HUES6 (cell line): Measurements from ENCODE around the gene ASIC1.

Experiments
- H3K27ac ChIP-seq: 2 replicates; pipeline ENCODE4 v1.7.0; 2013; ENCODE audit warnings: low read depth, mild to moderate bottlenecking, low read length, inconsistent platforms
- H3K27me3 ChIP-seq: 2 replicates; pipeline ENCODE4 v1.6.1; 2013; ENCODE audit warnings: low read length; ENCODE audit not compliant: control insufficient read depth, insufficient read depth
- H3K36me3 ChIP-seq: 2 replicates; pipeline ENCODE4 v1.6.1; 2013; ENCODE audit warnings: low read length; ENCODE audit not compliant: control insufficient read depth, insufficient read depth
- H3K4me1 ChIP-seq: 2 replicates; pipeline ENCODE4 v1.6.1; 2013; ENCODE audit warnings: low read length; ENCODE audit not compliant: control insufficient read depth, insufficient read depth
- H3K4me3 ChIP-seq: 2 replicates; pipeline ENCODE4 v1.5.1; 2013; ENCODE audit warnings: low read depth, low read length
- H3K9ac ChIP-seq: one replicate; pipeline ENCODE4 v1.6.1; 2013; ENCODE audit warnings: mild to moderate bottlenecking, low read length
- H3K9me3 ChIP-seq: 2 replicates; pipeline ENCODE4 v1.6.1; 2013; ENCODE audit warnings: low read depth, low read length; ENCODE audit not compliant: control insufficient read depth, insufficient read depth

The ASIC1 gene

DNA sequence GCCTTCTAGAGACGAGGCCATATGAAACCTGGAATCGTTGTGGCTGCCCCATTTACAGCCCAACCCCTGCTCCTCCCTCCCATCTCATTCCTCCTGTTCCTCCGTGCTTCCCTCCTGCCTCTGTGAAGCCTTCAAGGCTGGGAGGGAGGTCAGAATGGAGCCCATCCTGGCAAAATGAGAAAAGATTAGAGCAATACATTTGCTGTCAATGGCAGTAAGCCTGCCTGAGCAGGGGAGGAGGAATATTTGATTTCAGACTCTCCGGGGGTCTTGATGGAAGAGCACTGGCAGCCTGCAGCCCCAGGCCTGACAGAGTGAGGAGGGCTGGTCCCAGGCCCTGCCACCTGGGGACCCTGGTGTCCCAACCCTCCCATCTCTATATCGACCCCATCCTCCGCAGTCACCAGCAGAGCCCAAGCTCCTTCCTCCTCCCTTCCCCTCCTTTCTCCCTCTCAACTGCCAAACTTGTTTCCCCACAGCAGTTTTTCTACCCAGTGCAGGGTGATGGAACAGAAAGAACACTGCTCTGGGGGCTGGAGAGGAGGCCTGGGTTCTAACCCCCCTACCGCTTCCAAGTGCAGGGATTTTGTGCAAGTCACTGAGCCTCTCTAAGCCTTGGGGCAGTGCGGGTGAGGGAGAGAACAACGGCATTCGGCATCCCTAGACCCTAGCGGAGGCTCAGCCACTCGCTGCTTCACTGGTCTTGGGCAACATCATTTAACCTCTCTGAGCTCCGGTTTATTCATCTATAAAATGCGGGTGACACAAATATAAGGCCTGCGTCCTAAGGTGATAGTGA, 16.1 kb upstream of the ASIC1 start:
- Histone ChIP-seq H3K27ac (no peak overlapping the region), H3K36me3 (no peaks in the 10 kb centered on the region), H3K27me3 (peaks cover 44% of the 10 kb centered on the region)

DNA sequence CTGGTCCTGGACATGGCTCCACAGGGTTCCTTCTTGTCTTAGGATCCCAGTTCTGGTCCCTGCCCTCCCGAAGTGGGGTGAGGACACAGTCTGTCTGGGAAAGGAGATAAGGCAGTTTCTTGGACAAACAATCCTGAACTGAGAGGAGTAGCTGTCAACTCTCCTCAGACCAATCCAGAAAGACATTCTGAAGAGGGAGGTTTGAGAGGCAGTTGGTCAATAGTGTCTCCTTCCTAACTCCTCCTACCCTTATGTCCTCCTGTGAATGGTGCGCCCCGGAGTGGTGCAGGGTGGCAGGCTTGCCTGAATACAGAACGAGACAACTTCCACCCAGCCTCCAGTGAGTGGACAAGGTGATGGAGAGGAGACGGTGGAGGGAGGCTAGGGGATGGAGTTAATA, 15.4 kb upstream of the ASIC1 start:
- H3K9me3 ChIP-seq = no peaks in the 10 kb centered on the region
- no peaks in the 10 kb centered on the region for H3K36me3 ChIP-seq
- no peak overlapping the region for H3K4me3 ChIP-seq

More for the DNA sequence above, 16.1 kb upstream of the ASIC1 start:
- H3K9ac ChIP-seq = no peak overlapping the region
- no peaks in the 10 kb centered on the region for H3K9me3 ChIP-seq
- H3K4me3 ChIP-seq = no peak overlapping the region
- H3K4me1 ChIP-seq = peaks cover 7% of the 10 kb centered on the region; the same call in 1 of the 2 replicates

DNA sequence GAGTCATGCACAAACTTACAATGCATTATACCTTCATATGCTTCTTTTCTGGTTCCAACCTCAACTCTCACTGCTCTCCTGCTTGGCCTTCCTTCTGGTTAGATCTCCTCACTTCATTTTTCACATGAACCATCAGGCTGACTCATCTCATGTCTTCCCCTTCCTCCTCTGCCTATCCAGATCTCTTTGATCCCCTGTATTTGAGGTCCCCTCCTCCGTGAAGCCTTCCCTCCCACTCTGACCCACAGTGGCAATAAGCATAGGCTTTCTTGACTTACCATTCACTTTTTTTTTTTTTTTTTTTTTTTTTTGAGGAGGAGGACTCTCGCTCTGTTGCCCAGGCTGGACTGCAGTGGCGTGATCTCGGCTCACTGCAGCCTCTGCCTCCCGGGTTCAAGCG, 14.7 kb upstream of the ASIC1 start:
- no peaks in the 10 kb centered on the region for H3K36me3 ChIP-seq
- H3K4me3 ChIP-seq = no peak overlapping the region

More for the DNA sequence above, 15.4 kb upstream of the ASIC1 start:
- Histone ChIP-seq H3K4me1 (peaks cover 7% of the 10 kb centered on the region; the same call in 1 of the 2 replicates), H3K27ac (no peak overlapping the region), H3K27me3 (peaks cover 47% of the 10 kb centered on the region), H3K9ac (no peak overlapping the region)

DNA sequence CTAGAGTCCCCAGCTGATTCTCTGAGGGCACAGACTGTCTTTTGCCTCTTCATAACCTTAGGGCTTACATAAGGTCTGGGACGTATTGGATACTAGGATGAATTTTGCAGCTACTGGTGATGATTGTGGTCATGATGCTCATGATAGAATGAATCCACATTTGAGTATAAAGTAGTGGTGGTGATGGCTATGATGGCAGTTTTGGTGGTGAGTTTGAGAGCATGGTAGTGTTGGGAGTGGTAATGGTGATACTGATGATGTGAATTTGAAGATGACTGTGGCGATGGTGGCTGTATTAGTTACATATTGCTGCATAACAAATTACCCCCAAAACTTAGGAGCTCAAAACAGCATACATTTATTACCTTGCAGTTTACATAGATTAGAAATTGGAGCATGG, 14.1 kb upstream of the ASIC1 start:
- Histone ChIP-seq H3K4me3 (no peak overlapping the region), H3K27ac (no peak overlapping the region), H3K27me3 (peaks cover 60% of the 10 kb centered on the region), H3K36me3 (no peaks in the 10 kb centered on the region), H3K9me3 (no peaks in the 10 kb centered on the region), H3K9ac (no peak overlapping the region), H3K4me1 (peaks cover 7% of the 10 kb centered on the region; the same call in 1 of the 2 replicates)

More for the DNA sequence above, 14.7 kb upstream of the ASIC1 start:
- Histone ChIP-seq H3K27ac (no peak overlapping the region), H3K27me3 (peaks cover 55% of the 10 kb centered on the region), H3K9ac (no peak overlapping the region), H3K4me1 (peaks cover 7% of the 10 kb centered on the region; the same call in 1 of the 2 replicates), H3K9me3 (no peaks in the 10 kb centered on the region)

DNA sequence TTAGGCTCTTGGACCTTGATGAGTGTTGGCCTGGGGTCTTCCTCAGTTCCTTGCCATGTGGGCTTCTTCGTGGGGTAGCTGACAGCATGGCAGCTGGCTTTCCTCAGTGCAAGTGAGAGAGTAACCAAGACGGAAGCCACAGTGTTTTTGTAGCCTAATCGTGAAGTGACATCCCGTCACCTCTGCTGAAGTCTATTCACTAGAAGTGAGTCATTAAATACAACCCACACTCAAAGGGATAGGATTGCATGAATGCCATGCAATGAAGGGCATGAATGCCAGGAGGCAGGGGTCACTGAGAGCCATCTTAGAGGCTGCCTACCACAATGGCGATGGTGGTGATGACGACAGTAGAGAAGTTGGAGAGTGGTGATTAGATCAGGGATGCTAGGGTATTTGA, 13.5 kb upstream of the ASIC1 start:
- H3K4me3 ChIP-seq = no peak overlapping the region
- H3K9ac ChIP-seq = no peak overlapping the region
- no peaks in the 10 kb centered on the region for H3K9me3 ChIP-seq
- no peak overlapping the region for H3K27ac ChIP-seq
- H3K36me3 ChIP-seq = no peaks in the 10 kb centered on the region
- H3K27me3 ChIP-seq = peaks cover 66% of the 10 kb centered on the region
- H3K4me1 ChIP-seq = peaks cover 7% of the 10 kb centered on the region; the same call in 1 of the 2 replicates

DNA sequence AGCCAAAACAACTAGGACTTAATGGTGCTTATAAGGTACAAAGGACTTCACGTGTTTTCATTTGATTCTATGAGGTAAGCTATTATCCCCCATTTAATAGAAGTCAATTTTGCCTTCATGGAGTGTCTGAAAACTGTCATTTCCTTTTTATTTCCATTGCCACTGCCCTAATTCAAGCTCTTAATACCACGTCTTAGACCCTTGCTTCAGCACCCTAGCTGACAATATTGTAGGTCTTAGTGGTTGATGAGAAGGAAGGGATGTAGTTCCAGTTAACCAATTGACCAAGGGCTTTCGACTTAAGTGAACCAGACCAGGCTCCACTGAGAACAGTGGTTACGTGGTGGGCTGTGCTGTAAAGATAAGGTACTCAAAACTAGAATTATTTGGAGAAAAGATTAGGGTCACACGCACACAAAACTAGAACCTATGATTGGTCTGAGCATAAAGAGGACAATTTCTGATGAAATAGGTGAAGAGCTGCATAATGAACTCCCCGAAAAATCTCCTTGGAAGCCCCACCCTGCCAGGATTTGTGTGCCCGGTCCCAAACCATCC, 9.6 kb upstream of the ASIC1 start:
- Histone ChIP-seq H3K27me3 (peaks cover 73% of the 10 kb centered on the region), H3K4me3 (no peak overlapping the region), H3K36me3 (no peaks in the 10 kb centered on the region), H3K9me3 (no peaks in the 10 kb centered on the region), H3K9ac (no peak overlapping the region), H3K27ac (no peak overlapping the region), H3K4me1 (peaks cover 16% of the 10 kb centered on the region)

DNA sequence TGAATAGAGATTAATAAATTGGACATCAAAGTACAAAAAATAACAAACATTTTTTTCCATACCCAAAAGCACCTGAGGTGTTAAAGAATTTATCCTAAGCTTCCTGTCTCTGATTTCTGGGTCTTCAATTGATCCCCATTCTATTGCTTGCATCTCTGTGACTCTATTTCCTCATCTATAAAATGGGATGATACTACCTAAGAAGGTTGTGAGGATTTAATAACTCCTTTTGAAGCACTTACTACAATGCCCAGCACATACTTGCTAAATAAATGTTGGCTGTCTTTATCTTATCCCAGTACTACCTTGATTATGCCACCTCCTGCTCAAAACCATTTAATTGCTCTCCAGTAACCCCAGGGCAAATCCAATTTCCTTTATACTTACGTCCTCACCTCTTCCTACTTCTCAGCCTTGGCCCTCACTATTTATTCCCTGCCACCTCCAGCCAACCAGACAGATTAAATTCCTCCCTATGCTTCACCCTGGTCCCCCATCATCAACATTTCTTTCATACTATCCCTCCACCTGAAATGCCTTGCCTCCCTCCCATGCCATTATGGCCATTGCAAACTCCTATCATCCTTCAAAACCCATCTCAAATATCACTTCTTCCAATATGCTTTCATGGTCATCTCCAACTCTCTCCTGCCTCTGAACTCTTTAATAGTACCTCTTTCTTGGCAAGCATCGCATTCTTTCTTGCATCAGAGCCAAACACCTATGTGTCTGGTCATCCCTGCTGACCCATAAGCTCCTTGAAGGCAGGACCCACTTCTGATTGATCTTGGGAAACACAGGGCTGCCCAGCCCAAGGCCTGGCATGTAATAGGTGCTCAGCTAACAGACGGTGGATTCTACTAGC, 7.9 kb upstream of the ASIC1 start:
- Histone ChIP-seq H3K27me3 (peaks cover 74% of the 10 kb centered on the region), H3K4me3 (peak overlapping the region; percentile 45), H3K4me1 (peaks cover 16% of the 10 kb centered on the region), H3K9ac (no peak overlapping the region), H3K36me3 (no peaks in the 10 kb centered on the region), H3K27ac (no peak overlapping the region), H3K9me3 (no peaks in the 10 kb centered on the region)

DNA sequence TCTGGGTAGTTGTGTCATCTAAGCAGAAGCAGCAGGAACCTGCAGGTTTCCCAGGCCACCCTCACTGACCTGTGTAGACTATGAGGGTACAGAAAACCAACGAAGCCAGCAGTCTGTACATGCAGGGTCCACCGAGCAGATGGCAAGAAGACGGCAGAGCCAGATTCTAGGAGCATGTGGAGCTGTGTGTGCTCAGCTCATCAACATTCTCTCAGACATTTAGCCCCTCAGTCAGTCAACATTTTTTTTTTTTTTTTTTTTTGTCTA, 7.3 kb upstream of the ASIC1 start:
- Histone ChIP-seq H3K9me3 (no peaks in the 10 kb centered on the region), H3K4me3 (peak overlapping the region; percentile 45), H3K9ac (no peak overlapping the region), H3K27ac (no peak overlapping the region), H3K36me3 (no peaks in the 10 kb centered on the region), H3K4me1 (peaks cover 16% of the 10 kb centered on the region), H3K27me3 (peaks cover 76% of the 10 kb centered on the region)

DNA sequence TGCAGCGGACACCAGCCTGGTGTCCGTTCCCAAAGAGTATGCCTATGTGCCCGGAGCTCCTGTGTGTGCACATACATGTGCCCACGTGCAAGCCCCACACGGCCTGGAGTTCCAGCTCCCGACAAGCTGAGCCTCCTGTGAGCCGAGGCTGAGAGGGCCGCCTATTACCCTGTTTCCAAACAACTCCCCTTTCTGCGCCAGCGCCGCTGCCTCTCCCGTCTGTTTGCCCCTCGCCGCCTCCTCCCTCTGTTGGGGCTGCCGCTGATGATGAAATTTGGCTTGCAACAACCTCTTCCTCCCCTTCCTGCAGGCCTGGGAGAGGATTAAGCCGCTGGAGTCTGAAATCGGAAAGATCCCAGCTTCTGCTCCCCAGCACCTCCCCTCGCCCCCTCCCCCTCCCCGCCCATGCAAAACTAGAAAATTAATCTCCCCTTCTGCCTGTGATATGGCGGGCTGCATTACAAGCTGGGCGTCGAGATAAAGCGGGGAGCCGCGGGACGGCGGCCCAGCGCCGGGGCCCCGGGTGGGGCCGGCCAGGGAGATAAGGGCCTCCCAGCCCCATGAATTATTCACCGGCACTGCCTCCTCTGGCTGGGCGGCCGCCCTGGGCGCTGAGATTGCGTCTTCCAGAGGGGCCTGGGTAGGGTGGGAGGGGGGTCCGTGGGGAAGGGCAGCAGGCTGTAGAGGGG, 6.8 kb upstream of the ASIC1 start:
- Histone ChIP-seq H3K9me3 (no peaks in the 10 kb centered on the region), H3K9ac (no peak overlapping the region), H3K27ac (no peak overlapping the region), H3K4me1 (peaks cover 16% of the 10 kb centered on the region), H3K27me3 (peaks cover 81% of the 10 kb centered on the region), H3K4me3 (peak overlapping the region; percentile 45), H3K36me3 (no peaks in the 10 kb centered on the region)

DNA sequence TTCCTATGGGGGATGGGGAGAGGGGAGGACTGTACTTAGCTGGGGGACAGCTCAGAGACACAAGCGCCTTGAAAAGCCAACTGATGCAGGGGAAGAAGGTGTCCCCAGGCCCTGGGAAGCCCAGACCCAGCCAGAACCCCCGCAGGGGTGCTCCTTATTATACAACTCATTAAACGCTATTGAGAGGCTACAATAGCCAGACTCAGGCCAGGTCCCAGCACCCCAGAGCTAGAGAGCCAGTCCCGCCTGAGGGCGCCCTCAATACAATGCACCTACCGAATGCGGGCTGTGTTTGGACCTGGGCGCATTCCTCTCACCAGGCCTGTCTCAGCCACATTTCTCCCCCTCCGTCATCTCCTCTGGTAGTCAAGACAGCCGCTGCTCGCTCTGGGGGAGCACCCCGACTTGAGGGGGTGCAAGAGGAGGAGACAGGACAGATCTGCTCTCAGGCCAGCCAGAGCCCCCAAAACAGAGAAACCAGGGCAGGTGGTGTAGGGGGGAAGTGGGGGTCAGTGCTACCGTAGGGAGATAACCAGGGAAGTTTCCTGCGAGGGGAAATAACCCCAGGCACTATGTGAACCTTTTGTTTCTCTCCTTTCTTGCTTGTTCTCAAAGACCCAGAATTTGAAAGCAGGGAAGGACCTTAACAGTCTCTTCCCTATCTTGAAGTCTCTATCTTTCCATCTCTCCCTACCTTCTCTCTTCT, 6.1 kb upstream of the ASIC1 start:
- no peak overlapping the region for H3K27ac ChIP-seq
- peaks cover 21% of the 10 kb centered on the region for H3K4me1 ChIP-seq
- H3K36me3 ChIP-seq = no peaks in the 10 kb centered on the region
- H3K9ac ChIP-seq = no peak overlapping the region
- peaks cover 88% of the 10 kb centered on the region for H3K27me3 ChIP-seq
- H3K4me3 ChIP-seq = peak overlapping the region; percentile 45
- H3K9me3 ChIP-seq = no peaks in the 10 kb centered on the region
